Esophagus muscularis mucosa (tissue), 4 donors: ENCODE results near the gene PDE4DIP.
"Not testable (repeated sequence)": the region's sequence is repeated elsewhere in the genome, so short reads cannot be mapped to it uniquely, and the experiment has no call there.

Experiments used
- EP300 ChIP-seq: sonication (generic); formaldehyde crosslinking; IDR thresholded peaks from one replicate; pipeline ENCODE4 v1.6.1; 2017; ENCODE audit warnings: antibody characterized with exemption
- POLR2A ChIP-seq: fragments of 450-650 bp; IDR thresholded peaks from one replicate; pipeline ENCODE4 v1.6.1; 2017; ENCODE audit warnings: antibody characterized with exemption, moderate library complexity, mild to moderate bottlenecking, low read depth
- POLR2AphosphoS5 ChIP-seq, 2 donors: sonication (generic); formaldehyde crosslinking; IDR thresholded peaks; one replicate each; pipeline ENCODE4 v1.6.1; 2017; ENCODE audit warnings: antibody characterized with exemption in 2 of 2
- TF ChIP-seq, protein P1 (sequence below), 3 experiments: fragments of 200-600 bp in 2 of 3; fragments of 450-650 bp in 1 of 3; sonication (generic) in 2 of 3; IDR thresholded peaks; one replicate each; pipeline ENCODE4 v1.5.1; 2017 to 2019; ENCODE audit warnings: antibody characterized with exemption in 3 of 3, mild to moderate bottlenecking in 2 of 3, moderate library complexity in 1 of 3

DNA sequence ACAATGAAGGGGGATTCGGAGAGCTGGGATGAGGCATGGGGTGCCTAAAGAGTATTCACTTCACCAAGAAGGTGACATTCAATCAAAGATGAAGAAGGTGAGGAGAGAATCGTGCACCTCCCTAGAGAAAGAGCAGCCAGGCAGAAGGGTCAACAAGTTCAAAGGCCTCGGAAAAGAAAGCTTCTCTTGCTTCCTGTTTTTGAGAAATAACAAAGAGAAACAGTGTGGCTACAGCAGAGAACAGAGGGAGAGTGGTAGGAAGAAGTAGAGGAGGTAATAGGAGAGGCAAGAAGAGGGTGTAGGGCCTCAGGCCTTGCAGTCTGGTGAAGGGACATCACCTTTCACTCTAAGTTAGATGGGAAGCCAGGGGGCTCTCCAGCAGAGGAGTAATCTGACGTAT, 41.0 kb downstream of the PDE4DIP start:
- TF ChIP-seq POLR2AphosphoS5 (IDR thresholded peaks at IDR 0.05); POLR2A; EP300: not testable (repeated sequence)
- TF ChIP-seq, protein P1, sequence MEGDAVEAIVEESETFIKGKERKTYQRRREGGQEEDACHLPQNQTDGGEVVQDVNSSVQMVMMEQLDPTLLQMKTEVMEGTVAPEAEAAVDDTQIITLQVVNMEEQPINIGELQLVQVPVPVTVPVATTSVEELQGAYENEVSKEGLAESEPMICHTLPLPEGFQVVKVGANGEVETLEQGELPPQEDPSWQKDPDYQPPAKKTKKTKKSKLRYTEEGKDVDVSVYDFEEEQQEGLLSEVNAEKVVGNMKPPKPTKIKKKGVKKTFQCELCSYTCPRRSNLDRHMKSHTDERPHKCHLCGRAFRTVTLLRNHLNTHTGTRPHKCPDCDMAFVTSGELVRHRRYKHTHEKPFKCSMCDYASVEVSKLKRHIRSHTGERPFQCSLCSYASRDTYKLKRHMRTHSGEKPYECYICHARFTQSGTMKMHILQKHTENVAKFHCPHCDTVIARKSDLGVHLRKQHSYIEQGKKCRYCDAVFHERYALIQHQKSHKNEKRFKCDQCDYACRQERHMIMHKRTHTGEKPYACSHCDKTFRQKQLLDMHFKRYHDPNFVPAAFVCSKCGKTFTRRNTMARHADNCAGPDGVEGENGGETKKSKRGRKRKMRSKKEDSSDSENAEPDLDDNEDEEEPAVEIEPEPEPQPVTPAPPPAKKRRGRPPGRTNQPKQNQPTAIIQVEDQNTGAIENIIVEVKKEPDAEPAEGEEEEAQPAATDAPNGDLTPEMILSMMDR (IDR thresholded peaks at IDR 0.05) = not testable (repeated sequence)
